Suprapubic skin (tissue), 4 donors: ENCODE data around the gene DYNC2H1. TPM values are rescaled to one million over a fixed set of nuclear protein-coding genes. Genes with fewer than 3 reads are reported as not detected.

ENCODE experiments used
- DNase-seq, 2 donors: peaks; one replicate each; pipeline ENCODE4 v3.0.0-alpha.2; 2019; ENCODE audit warnings: low spot score in 2 of 2
- H3K27ac ChIP-seq: fragments of 200-600 bp; sonication (generic); one replicate; pipeline ENCODE4 v1.5.1; 2019
- H3K27me3 ChIP-seq: fragments of 200-600 bp; sonication (generic); one replicate; pipeline ENCODE4 v1.5.1; 2019
- H3K36me3 ChIP-seq: fragments of 200-600 bp; sonication (generic); one replicate; pipeline ENCODE4 v1.5.1; 2019
- H3K4me1 ChIP-seq: fragments of 200-600 bp; sonication (generic); one replicate; pipeline ENCODE4 v1.5.1; 2019
- H3K4me3 ChIP-seq: fragments of 200-600 bp; sonication (generic); one replicate; pipeline ENCODE4 v1.5.1; 2019; ENCODE audit warnings: mild to moderate bottlenecking
- H3K9me3 ChIP-seq: fragments of 200-600 bp; sonication (generic); one replicate; pipeline ENCODE4 v1.5.1; 2019
- EP300 ChIP-seq: sonication (generic); formaldehyde crosslinking; IDR thresholded peaks from one replicate; pipeline ENCODE4 v1.6.1; 2017; ENCODE audit warnings: antibody characterized with exemption
- POLR2A ChIP-seq, 2 donors: fragments of 450-650 bp; IDR thresholded peaks; one replicate each; pipeline ENCODE4 v1.6.1; 2017; ENCODE audit warnings: antibody characterized with exemption in 2 of 2, mild to moderate bottlenecking in 2 of 2, moderate library complexity in 2 of 2
- POLR2AphosphoS5 ChIP-seq, 3 donors: sonication (generic); formaldehyde crosslinking; IDR thresholded peaks; one replicate each; pipeline ENCODE4 v1.6.1; 2017; ENCODE audit warnings: antibody characterized with exemption in 3 of 3
- WGBS: methylation state at CpG from one replicate; pipeline ENCODE4 v1.1.5; 2018; 5-methylcytosine and 5-hydroxymethylcytosine counted together
- total RNA-seq, 4 donors: library from RNA; depleted of rRNA; stranded (reverse); fragments of >200 nt; gene quantifications; one replicate each; pipeline ENCODE4 v1.1.0, GENCODE V29; 2016
- TF ChIP-seq, protein P1 (sequence below), 2 donors: fragments of 200-600 bp in 1 of 2; fragments of 450-650 bp in 1 of 2; sonication (generic) in 1 of 2; IDR thresholded peaks; one replicate each; pipeline ENCODE4 v1.5.1; 2016 to 2019; ENCODE audit warnings: antibody characterized with exemption in 2 of 2, mild to moderate bottlenecking in 1 of 2, moderate library complexity in 1 of 2

Gene DYNC2H1
- total RNA-seq, 4 donors from 2014 or later, result 8.4 to 33.2 (median 11.5) TPM

DNA sequence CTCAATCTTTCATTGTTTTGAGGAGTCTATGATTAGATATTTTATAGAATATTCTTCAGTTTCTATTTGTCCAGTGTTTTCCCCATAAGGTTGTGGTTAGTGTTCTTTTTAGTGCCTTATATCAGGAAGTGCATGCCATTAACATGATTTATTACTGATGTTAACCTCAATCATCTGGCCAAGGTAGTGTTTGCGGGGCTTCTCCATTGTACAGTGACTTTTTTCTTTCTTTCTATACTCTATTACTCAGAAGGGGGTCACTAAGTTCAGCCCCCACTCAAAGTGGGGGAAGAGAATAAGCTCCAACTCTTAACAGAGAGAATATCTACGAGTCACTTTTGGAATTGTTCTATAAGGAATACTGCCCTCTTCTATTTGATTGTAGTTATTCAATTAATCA lies 415.8 kb downstream of the DYNC2H1 start:
- WGBS, result 50% methylated on average over 2 of the region's 2 CpGs
- no peak for DNase-seq
- no peak for TF ChIP-seq POLR2A (IDR thresholded peaks at IDR 0.05)
- no peaks in the 10 kb centered on the region for H3K27me3 ChIP-seq
- no peak overlapping the region for H3K4me3 ChIP-seq
- no peaks in the 10 kb centered on the region for H3K36me3 ChIP-seq
- H3K4me1 ChIP-seq, result peaks cover 2% of the 10 kb centered on the region
- H3K27ac ChIP-seq, result no peak overlapping the region
- H3K9me3 ChIP-seq, result no peaks in the 10 kb centered on the region

DNA sequence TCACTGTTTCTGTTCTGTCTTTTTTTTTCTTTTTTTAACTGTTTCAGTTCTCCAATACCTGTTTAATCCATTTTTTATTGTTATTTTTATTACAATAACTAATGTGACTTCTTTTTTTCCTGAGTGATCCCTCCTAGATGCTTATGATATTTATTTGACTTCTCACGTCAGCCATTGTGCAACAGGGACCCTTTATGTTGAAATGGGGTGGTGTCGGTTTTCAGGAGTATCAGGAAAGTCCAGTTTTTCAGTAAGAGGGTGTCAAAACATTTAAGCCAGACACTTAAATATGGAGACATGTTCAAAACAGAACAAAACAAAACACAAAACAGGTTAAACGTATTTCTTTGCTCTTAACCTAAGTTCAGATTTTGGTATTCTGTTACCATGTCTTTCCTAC lies 418.8 kb downstream of the DYNC2H1 start:
- peaks cover 2% of the 10 kb centered on the region for H3K4me1 ChIP-seq
- no peaks in the 10 kb centered on the region for H3K36me3 ChIP-seq
- H3K27me3 ChIP-seq, result no peaks in the 10 kb centered on the region
- no peak overlapping the region for H3K4me3 ChIP-seq
- TF ChIP-seq EP300 (no peak), POLR2A (IDR thresholded peaks at IDR 0.05) (no peak)
- TF ChIP-seq, protein P1, sequence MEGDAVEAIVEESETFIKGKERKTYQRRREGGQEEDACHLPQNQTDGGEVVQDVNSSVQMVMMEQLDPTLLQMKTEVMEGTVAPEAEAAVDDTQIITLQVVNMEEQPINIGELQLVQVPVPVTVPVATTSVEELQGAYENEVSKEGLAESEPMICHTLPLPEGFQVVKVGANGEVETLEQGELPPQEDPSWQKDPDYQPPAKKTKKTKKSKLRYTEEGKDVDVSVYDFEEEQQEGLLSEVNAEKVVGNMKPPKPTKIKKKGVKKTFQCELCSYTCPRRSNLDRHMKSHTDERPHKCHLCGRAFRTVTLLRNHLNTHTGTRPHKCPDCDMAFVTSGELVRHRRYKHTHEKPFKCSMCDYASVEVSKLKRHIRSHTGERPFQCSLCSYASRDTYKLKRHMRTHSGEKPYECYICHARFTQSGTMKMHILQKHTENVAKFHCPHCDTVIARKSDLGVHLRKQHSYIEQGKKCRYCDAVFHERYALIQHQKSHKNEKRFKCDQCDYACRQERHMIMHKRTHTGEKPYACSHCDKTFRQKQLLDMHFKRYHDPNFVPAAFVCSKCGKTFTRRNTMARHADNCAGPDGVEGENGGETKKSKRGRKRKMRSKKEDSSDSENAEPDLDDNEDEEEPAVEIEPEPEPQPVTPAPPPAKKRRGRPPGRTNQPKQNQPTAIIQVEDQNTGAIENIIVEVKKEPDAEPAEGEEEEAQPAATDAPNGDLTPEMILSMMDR (IDR thresholded peaks at IDR 0.05), result no peak
- H3K9me3 ChIP-seq, result no peaks in the 10 kb centered on the region
- DNase-seq, result no peak
- WGBS, result 48% methylated on average over 3 of the region's 3 CpGs
- H3K27ac ChIP-seq, result no peak overlapping the region

DNA sequence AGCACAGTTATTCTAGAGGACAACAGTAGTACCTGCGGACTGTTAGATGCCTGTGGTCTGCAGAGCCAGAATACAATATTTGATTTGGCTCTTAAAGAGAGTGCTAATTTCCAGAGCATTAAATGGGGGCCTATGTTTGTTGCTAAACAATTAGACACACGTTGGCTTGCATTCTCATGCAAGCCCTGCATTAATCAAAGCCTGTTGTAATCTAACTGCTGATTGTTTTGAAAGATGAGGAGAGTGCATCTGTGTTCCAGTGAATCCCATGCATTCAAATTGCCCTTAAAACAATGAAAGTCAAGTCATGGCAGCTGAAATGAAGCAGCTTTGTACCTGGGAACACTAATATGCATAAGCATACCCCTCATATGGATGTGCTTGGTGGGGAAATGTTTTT lies 419.4 kb downstream of the DYNC2H1 start:
- no peak for DNase-seq
- Histone ChIP-seq H3K4me1 (peaks cover 2% of the 10 kb centered on the region), H3K27ac (no peak overlapping the region), H3K9me3 (no peaks in the 10 kb centered on the region), H3K27me3 (no peaks in the 10 kb centered on the region), H3K4me3 (no peak overlapping the region), H3K36me3 (no peaks in the 10 kb centered on the region)
- TF ChIP-seq EP300 (no peak), POLR2AphosphoS5 (IDR thresholded peaks at IDR 0.05) (no peak), POLR2A (IDR thresholded peaks at IDR 0.05) (no peak)
- TF ChIP-seq, protein P1 (IDR thresholded peaks at IDR 0.05), result no peak
- WGBS, result 53% methylated on average over 2 of the region's 2 CpGs

DNA sequence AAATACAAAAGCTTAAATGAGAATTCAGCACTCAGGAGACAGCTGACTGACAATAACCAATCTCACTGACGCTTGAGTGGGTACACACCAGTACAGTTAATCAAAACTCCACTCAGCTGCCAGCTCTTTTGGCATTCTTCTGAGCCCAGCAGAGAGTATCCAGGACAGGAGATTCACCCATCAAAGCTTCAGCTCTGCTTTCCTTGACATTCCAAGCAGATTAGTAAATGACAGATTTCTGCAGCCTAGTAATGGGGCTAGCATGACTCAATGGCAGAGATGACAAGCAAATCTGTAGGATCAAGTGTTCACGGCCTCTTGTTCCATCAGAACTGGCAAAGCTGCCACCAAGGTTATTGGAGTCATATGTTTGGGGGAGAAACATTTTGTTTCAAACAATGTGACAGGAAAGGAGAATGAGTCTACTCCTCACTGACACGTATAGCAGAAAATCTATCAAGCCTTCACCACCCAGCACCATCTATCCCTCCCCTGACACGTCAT lies 420.0 kb downstream of the DYNC2H1 start:
- Histone ChIP-seq H3K27ac (no peak overlapping the region), H3K4me1 (peaks cover 2% of the 10 kb centered on the region), H3K36me3 (no peaks in the 10 kb centered on the region), H3K4me3 (no peak overlapping the region), H3K27me3 (no peaks in the 10 kb centered on the region), H3K9me3 (no peaks in the 10 kb centered on the region)
- no peak for DNase-seq
- TF ChIP-seq EP300, result no peak
- TF ChIP-seq, protein P1 (IDR thresholded peaks at IDR 0.05), result no peak
- no peak for TF ChIP-seq POLR2AphosphoS5 (IDR thresholded peaks at IDR 0.05)
- TF ChIP-seq POLR2A (IDR thresholded peaks at IDR 0.05), result no peak
- WGBS, result 63% methylated on average over 4 of the region's 4 CpGs

Other genes with a start within 250 kb of the DYNC2H1 start
- gene MMP12, start 234.4 kb upstream of the DYNC2H1 start, total RNA-seq, result not detected
- gene MMP13, start 153.7 kb upstream of the DYNC2H1 start, total RNA-seq, result 1 to 10 TPM in 1 of 4 donors, under 1 TPM in 1, not detected in 2; 0.72 to 3.3 TPM
- 10 to 100 TPM; 31.2 to 72.2 (median 49.0) TPM for gene DCUN1D5, start 17.3 kb upstream of the DYNC2H1 start, total RNA-seq